ENCODE measurements around the gene SCYL2. TPM values are rescaled to one million over a fixed set of nuclear protein-coding genes. Genes with fewer than 3 reads are reported as not detected.

The SCYL2 gene
- total RNA-seq, 1 donor from 2014 or later: 68.7 TPM

DNA sequence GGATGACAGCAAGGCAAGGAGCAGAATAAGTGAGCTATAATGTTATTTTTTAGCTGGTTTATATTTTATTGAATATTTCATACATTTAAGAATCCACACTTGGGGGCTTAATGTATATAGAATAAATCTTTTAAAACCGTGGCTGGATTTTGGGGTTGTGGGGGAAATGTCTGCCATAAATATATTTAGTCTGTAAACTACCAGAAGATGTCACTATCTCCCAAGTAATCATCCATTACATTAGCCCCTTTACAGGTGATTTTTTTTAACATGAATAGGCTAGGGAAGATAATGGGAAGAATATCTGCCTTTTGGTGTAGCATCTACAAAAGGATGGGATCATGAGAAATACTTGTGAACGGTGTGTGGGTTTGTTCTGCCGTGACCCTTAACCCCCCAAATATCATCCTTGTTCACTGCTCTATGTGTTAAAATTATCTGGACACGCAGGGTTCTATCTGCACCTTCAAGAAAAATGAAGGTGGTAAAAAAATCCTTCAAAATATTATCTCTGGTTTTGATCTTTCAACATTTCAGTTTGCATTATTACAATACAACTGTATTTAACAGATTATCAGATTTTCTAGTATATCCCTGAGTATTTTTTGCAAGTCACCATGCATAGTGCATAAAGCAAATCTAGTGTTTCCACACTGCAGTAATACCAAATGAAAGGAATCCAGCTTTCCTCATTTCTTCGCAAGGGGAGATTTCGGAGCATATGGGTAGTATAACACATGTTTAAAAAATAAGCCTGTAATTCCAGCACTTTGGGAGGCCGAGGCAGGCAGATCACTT is 81.9 kb downstream of the SCYL2 start:
- Histone ChIP-seq H3K27me3 (ENCODE audit: insufficient read depth, low read length) (no peaks in the 10 kb centered on the region), H3K9ac (ENCODE audit: low read length) (no peak overlapping the region), H3K79me2 (ENCODE audit: insufficient read depth, low read length) (no peaks in the 10 kb centered on the region), H2AFZ (ENCODE audit: low read depth, low read length) (no peak overlapping the region), H3K4me3 (ENCODE audit: insufficient read depth, low read depth, low read length) (no peak overlapping the region), H4K20me1 (ENCODE audit: insufficient read depth, low read length) (no peaks in the 10 kb centered on the region), H3K27ac (ENCODE audit: low read depth, low read length) (no peak overlapping the region), H3K4me1 (ENCODE audit: insufficient read depth, low read length) (no peaks in the 10 kb centered on the region), H3K4me2 (ENCODE audit: low read length) (no peak overlapping the region), H3K36me3 (ENCODE audit: insufficient read depth, low read length) (no peaks in the 10 kb centered on the region), H3K9me3 (ENCODE audit: insufficient read depth, low read depth, low read length) (no peaks in the 10 kb centered on the region)
- H3K4me1 Mint-ChIP-seq (ENCODE audit: low read depth, unreplicated experiment): no peaks in the 10 kb centered on the region
- H3K9me3 Mint-ChIP-seq (ENCODE audit: unreplicated experiment): peaks cover 3% of the 10 kb centered on the region
- peak; percentile 4 for DNase-seq (ENCODE audit: low read depth)
- no peak for FAIRE-seq
- TF ChIP-seq EZH2 (IDR thresholded peaks at IDR 0.05; ENCODE audit: insufficient read depth, low read length) (no peak), CTCF (IDR thresholded peaks at IDR 0.05; ENCODE audit: insufficient read depth, low read depth, low read length) (peak; percentile 43)
- H3K4me3 Mint-ChIP-seq (ENCODE audit: unreplicated experiment): no peak overlapping the region
- H3K36me3 Mint-ChIP-seq (ENCODE audit: low read depth, unreplicated experiment): no peaks in the 10 kb centered on the region
- H3K27me3 Mint-ChIP-seq (ENCODE audit: low read depth, unreplicated experiment): no peaks in the 10 kb centered on the region
- no peak overlapping the region for H3K27ac Mint-ChIP-seq (ENCODE audit: unreplicated experiment)

- H3K27me3 ChIP-seq (ENCODE audit: insufficient read depth, low read length): peaks cover 12% of the 10 kb centered on the region
- H3K9me3 Mint-ChIP-seq (ENCODE audit: unreplicated experiment): peaks cover 3% of the 10 kb centered on the region
- no peak within 1 kb of the TSS for H3K27ac Mint-ChIP-seq (ENCODE audit: unreplicated experiment)
- H3K4me3 Mint-ChIP-seq (ENCODE audit: unreplicated experiment): no peak within 1 kb of the TSS
- FAIRE-seq (no peak), DNase-seq (ENCODE audit: low read depth) (no peak)
- no peaks in the 10 kb centered on the region for H4K20me1 ChIP-seq (ENCODE audit: insufficient read depth, low read length)
- no peaks in the 10 kb centered on the region for H3K36me3 ChIP-seq (ENCODE audit: insufficient read depth, low read length)
- peaks cover 9% of the 10 kb centered on the region for H3K27me3 Mint-ChIP-seq (ENCODE audit: low read depth, unreplicated experiment)
- no peaks in the 10 kb centered on the region for H3K9me3 ChIP-seq (ENCODE audit: insufficient read depth, low read depth, low read length)
- H2AFZ ChIP-seq (ENCODE audit: low read depth, low read length): no peak within 1 kb of the TSS
- no peak within 1 kb of the TSS for H3K27ac ChIP-seq (ENCODE audit: low read depth, low read length)
- no peak for TF ChIP-seq EZH2 (IDR thresholded peaks at IDR 0.05; ENCODE audit: insufficient read depth, low read length)
- no peak for TF ChIP-seq CTCF (IDR thresholded peaks at IDR 0.05; ENCODE audit: insufficient read depth, low read depth, low read length)
- H3K4me1 Mint-ChIP-seq (ENCODE audit: low read depth, unreplicated experiment): no peaks in the 10 kb centered on the region
- H3K4me1 ChIP-seq (ENCODE audit: insufficient read depth, low read length): no peaks in the 10 kb centered on the region
- H3K9ac ChIP-seq (ENCODE audit: low read length): no peak within 1 kb of the TSS
- H3K36me3 Mint-ChIP-seq (ENCODE audit: low read depth, unreplicated experiment): no peaks in the 10 kb centered on the region
- H3K4me2 ChIP-seq (ENCODE audit: low read length): no peak within 1 kb of the TSS
- no peak within 1 kb of the TSS for H3K4me3 ChIP-seq (ENCODE audit: insufficient read depth, low read depth, low read length)
- no peaks in the 10 kb centered on the region for H3K79me2 ChIP-seq (ENCODE audit: insufficient read depth, low read length)
Measured at GRCh38 chr12:100356644-100357223, 89.8 kb downstream of the SCYL2 start, which contains the start of gene SLC17A8. TSS of gene SLC17A8 (plus strand) at chr12:100357074. CDS start at chr12:100357392, 318 bp downstream.

- Mint-ChIP-seq H3K4me1 (ENCODE audit: low read depth, unreplicated experiment) (no peaks in the 10 kb centered on the region), H3K27ac (ENCODE audit: unreplicated experiment) (no peak overlapping the region), H3K36me3 (ENCODE audit: low read depth, unreplicated experiment) (no peaks in the 10 kb centered on the region), H3K27me3 (ENCODE audit: low read depth, unreplicated experiment) (peaks cover 19% of the 10 kb centered on the region), H3K9me3 (ENCODE audit: unreplicated experiment) (no peaks in the 10 kb centered on the region), H3K4me3 (ENCODE audit: unreplicated experiment) (no peak overlapping the region)
- Histone ChIP-seq H3K9ac (ENCODE audit: low read length) (no peak overlapping the region), H3K36me3 (ENCODE audit: insufficient read depth, low read length) (no peaks in the 10 kb centered on the region), H3K79me2 (ENCODE audit: insufficient read depth, low read length) (no peaks in the 10 kb centered on the region), H3K4me3 (ENCODE audit: insufficient read depth, low read depth, low read length) (no peak overlapping the region), H2AFZ (ENCODE audit: low read depth, low read length) (no peak overlapping the region), H3K27me3 (ENCODE audit: insufficient read depth, low read length) (peaks cover 12% of the 10 kb centered on the region), H4K20me1 (ENCODE audit: insufficient read depth, low read length) (no peaks in the 10 kb centered on the region), H3K9me3 (ENCODE audit: insufficient read depth, low read depth, low read length) (no peaks in the 10 kb centered on the region), H3K27ac (ENCODE audit: low read depth, low read length) (no peak overlapping the region), H3K4me2 (ENCODE audit: low read length) (no peak overlapping the region), H3K4me1 (ENCODE audit: insufficient read depth, low read length) (no peaks in the 10 kb centered on the region)
- FAIRE-seq: no peak
- no peak for DNase-seq (ENCODE audit: low read depth)
- TF ChIP-seq EZH2 (IDR thresholded peaks at IDR 0.05; ENCODE audit: insufficient read depth, low read length): no peak
- no peak for TF ChIP-seq CTCF (IDR thresholded peaks at IDR 0.05; ENCODE audit: insufficient read depth, low read depth, low read length)
Measured at GRCh38 chr12:100359248-100359647, 92.3 kb downstream of the SCYL2 start.

All from astrocyte (in vitro differentiated cells and primary cell).